LoVo (cell line): Measurements from ENCODE around the gene SKAP1.
A peak's percentile ranks its signal among the peaks of the same experiment; 100 is the strongest.

Experiments
- DNase-seq: peaks from one replicate; pipeline ENCODE4 v3.0.0-alpha.2; 2016; ENCODE audit warnings: low spot score

SKAP1 gene

GRCh38 chr17:48241770-48242497 lies 188.1 kb downstream of the SKAP1 start:
- no peak for DNase-seq

- DNase-seq, result peak; percentile 73
These were observed 188.9 kb downstream of the SKAP1 start for GRCh38 chr17:48241131-48241591.

GRCh38 chr17:48240562-48241130 lies 189.4 kb downstream of the SKAP1 start:
- peak; percentile 62 for DNase-seq

GRCh38 chr17:48240122-48240521 lies 189.9 kb downstream of the SKAP1 start:
- DNase-seq, result no peak

GRCh38 chr17:48239603-48239995 lies 190.4 kb downstream of the SKAP1 start:
- DNase-seq, result no peak

- DNase-seq, result no peak
These were observed 190.9 kb downstream of the SKAP1 start for GRCh38 chr17:48238933-48239602.

- no peak for DNase-seq
These were observed 192.6 kb downstream of the SKAP1 start for GRCh38 chr17:48237456-48237855.

- peak; percentile 70 for DNase-seq
These were observed 193.3 kb downstream of the SKAP1 start for GRCh38 chr17:48236681-48237134.

- no peak for DNase-seq
These were observed 195.1 kb downstream of the SKAP1 start for GRCh38 chr17:48234922-48235321.

- no peak for DNase-seq
These were observed 197.7 kb downstream of the SKAP1 start for GRCh38 chr17:48231995-48232959.

- DNase-seq, result no peak
These were observed 200.1 kb downstream of the SKAP1 start for GRCh38 chr17:48229936-48230335.

GRCh38 chr17:48228720-48229119 lies 201.3 kb downstream of the SKAP1 start:
- no peak for DNase-seq

GRCh38 chr17:48225725-48226567 lies 204.1 kb downstream of the SKAP1 start:
- no peak for DNase-seq

- no peak for DNase-seq
These were observed 206.1 kb downstream of the SKAP1 start for GRCh38 chr17:48223945-48224344.

GRCh38 chr17:48219617-48220016 lies 210.4 kb downstream of the SKAP1 start:
- no peak for DNase-seq

GRCh38 chr17:48215583-48216139 lies 214.4 kb downstream of the SKAP1 start:
- DNase-seq, result peak; percentile 66

- no peak for DNase-seq
These were observed 216.2 kb downstream of the SKAP1 start for GRCh38 chr17:48213797-48214196.

GRCh38 chr17:48211787-48212186 lies 218.2 kb downstream of the SKAP1 start:
- DNase-seq, result no peak

GRCh38 chr17:48211011-48211410 lies 219.0 kb downstream of the SKAP1 start:
- no peak for DNase-seq

- no peak for DNase-seq
These were observed 220.0 kb downstream of the SKAP1 start for GRCh38 chr17:48209973-48210372.
